Neural progenitor cell (in vitro differentiated cells): ENCODE measurements around the gene AP5S1. TPM values are rescaled to one million over a fixed set of nuclear protein-coding genes. Genes with fewer than 3 reads are reported as not detected.

ENCODE experiments used
- DNase-seq: peaks from one replicate; pipeline ENCODE4 v3.0.0-alpha.2; 2016; ENCODE audit warnings: low spot score
- H2AFZ ChIP-seq: fragments of 200-600 bp; sonication (generic); replicated peaks from 2 replicates; pipeline ENCODE4 v1.6.1; 2016; ENCODE audit warnings: antibody characterized with exemption
- H3F3A ChIP-seq: fragments of 200-600 bp; sonication (generic); 2 replicates; pipeline ENCODE4 v1.6.1; 2016; ENCODE audit warnings: antibody characterized with exemption, low read depth
- H3K27ac ChIP-seq: fragments of 200-600 bp; sonication (generic); 2 replicates; pipeline ENCODE4 v1.5.1; 2016; ENCODE audit warnings: mild to moderate bottlenecking
- H3K27me3 ChIP-seq: fragments of 200-600 bp; sonication (generic); 2 replicates; pipeline ENCODE4 v1.6.1; 2016; ENCODE audit warnings: mild to moderate bottlenecking, moderate library complexity
- H3K36me3 ChIP-seq: fragments of 200-600 bp; sonication (generic); 2 replicates; pipeline ENCODE4 v1.5.1; 2016
- H3K4me1 ChIP-seq: fragments of 200-600 bp; sonication (generic); 2 replicates; pipeline ENCODE4 v1.6.1; 2016; ENCODE audit warnings: mixed run types
- H3K4me2 ChIP-seq: fragments of 200-600 bp; sonication (generic); 2 replicates; pipeline ENCODE4 v1.6.1; 2016
- H3K4me3 ChIP-seq: fragments of 200-600 bp; sonication (generic); 2 replicates; pipeline ENCODE4 v1.5.1; 2016
- H3K79me2 ChIP-seq: fragments of 200-600 bp; sonication (generic); 2 replicates; pipeline ENCODE4 v1.6.1; 2016; ENCODE audit warnings: low read depth
- H3K9ac ChIP-seq: fragments of 200-600 bp; sonication (generic); 2 replicates; pipeline ENCODE4 v1.6.1; 2016
- H3K9me3 ChIP-seq: fragments of 200-600 bp; sonication (generic); 2 replicates; pipeline ENCODE4 v1.5.1; 2016; ENCODE audit warnings: low read depth
- H4K20me1 ChIP-seq: fragments of 200-600 bp; sonication (generic); 2 replicates; pipeline ENCODE4 v1.6.1; 2016; ENCODE audit warnings: low read depth
- H3K27ac Mint-ChIP-seq: 3 replicates; pipeline ENCODE4 v1.8.0; 2021; ENCODE audit warnings: mixed read lengths
- H3K27me3 Mint-ChIP-seq: 2 replicates; pipeline ENCODE4 v1.8.0; 2022; ENCODE audit warnings: low read depth, mild to moderate bottlenecking, inconsistent platforms, moderate library complexity, mixed read lengths; ENCODE audit not compliant: insufficient read depth
- H3K36me3 Mint-ChIP-seq: 3 replicates; pipeline ENCODE4 v1.8.0; 2021; ENCODE audit warnings: mixed read lengths
- H3K4me1 Mint-ChIP-seq: 3 replicates; pipeline ENCODE4 v1.8.0; 2021; ENCODE audit warnings: mixed read lengths
- H3K4me3 Mint-ChIP-seq: 3 replicates; pipeline ENCODE4 v1.8.0; 2021; ENCODE audit warnings: mild to moderate bottlenecking, moderate library complexity, mixed read lengths
- H3K9me3 Mint-ChIP-seq: 3 replicates; pipeline ENCODE4 v1.8.0; 2020; ENCODE audit warnings: mixed read lengths
- EZH2 ChIP-seq: fragments of 200-600 bp; sonication (generic); IDR thresholded peaks from 2 replicates; pipeline ENCODE4 v1.6.1; 2017; ENCODE audit warnings: antibody characterized with exemption, mild to moderate bottlenecking, moderate library complexity
- EZH2phosphoT487 ChIP-seq: fragments of 200-600 bp; sonication (generic); IDR thresholded peaks from 2 replicates; pipeline ENCODE4 v1.6.1; 2017; ENCODE audit warnings: antibody characterized with exemption
- total RNA-seq: library from RNA; depleted of rRNA; stranded (reverse); fragments of >200 nt; gene quantifications from 2 replicates; pipeline ENCODE4 v1.2.3, GENCODE V29; 2015; ENCODE audit warnings: low replicate concordance
- TF ChIP-seq, protein P1 (sequence below): fragments of 200-600 bp; sonication (generic); IDR thresholded peaks from 2 replicates; pipeline ENCODE4 v1.5.1; 2017; ENCODE audit warnings: antibody characterized with exemption, mild to moderate bottlenecking

AP5S1 gene
- total RNA-seq, 1 donor from 2014 or later: 1.2 TPM

DNA sequence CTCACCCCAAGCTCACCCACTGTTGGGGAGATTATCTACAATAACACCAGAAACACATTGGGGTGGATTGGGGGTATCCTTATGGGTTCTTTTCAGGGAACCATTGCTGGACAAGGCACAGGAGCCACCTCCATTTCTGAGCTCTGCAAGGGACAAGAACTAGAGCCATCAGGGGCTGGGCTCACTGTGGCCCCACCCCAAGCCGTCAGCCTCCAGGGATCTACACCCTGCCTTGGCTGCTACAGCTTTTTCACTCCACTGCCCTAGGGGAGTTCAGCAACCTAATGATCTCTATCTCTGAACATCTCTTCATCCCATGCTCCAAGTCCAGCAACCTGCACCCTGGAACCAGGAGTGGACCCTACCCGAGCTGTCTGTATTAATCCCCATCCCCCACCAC, 47.5 kb downstream of the AP5S1 start:
- no peaks in the 10 kb centered on the region for H3K9me3 ChIP-seq
- H3K9ac ChIP-seq: no peak overlapping the region
- Mint-ChIP-seq H3K4me3 (no peak overlapping the region), H3K27me3 (peaks cover 6% of the 10 kb centered on the region), H3K9me3 (no peaks in the 10 kb centered on the region), H3K27ac (no peak overlapping the region), H3K4me1 (peaks cover 3% of the 10 kb centered on the region), H3K36me3 (peaks cover 33% of the 10 kb centered on the region)
- no peaks in the 10 kb centered on the region for H3K27me3 ChIP-seq
- no peaks in the 10 kb centered on the region for H3F3A ChIP-seq
- no peaks in the 10 kb centered on the region for H3K79me2 ChIP-seq
- TF ChIP-seq EZH2phosphoT487 (no peak), EZH2 (no peak)
- TF ChIP-seq, protein P1, sequence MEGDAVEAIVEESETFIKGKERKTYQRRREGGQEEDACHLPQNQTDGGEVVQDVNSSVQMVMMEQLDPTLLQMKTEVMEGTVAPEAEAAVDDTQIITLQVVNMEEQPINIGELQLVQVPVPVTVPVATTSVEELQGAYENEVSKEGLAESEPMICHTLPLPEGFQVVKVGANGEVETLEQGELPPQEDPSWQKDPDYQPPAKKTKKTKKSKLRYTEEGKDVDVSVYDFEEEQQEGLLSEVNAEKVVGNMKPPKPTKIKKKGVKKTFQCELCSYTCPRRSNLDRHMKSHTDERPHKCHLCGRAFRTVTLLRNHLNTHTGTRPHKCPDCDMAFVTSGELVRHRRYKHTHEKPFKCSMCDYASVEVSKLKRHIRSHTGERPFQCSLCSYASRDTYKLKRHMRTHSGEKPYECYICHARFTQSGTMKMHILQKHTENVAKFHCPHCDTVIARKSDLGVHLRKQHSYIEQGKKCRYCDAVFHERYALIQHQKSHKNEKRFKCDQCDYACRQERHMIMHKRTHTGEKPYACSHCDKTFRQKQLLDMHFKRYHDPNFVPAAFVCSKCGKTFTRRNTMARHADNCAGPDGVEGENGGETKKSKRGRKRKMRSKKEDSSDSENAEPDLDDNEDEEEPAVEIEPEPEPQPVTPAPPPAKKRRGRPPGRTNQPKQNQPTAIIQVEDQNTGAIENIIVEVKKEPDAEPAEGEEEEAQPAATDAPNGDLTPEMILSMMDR: no peak
- H3K4me2 ChIP-seq: no peak overlapping the region
- H3K4me3 ChIP-seq: no peak overlapping the region
- no peaks in the 10 kb centered on the region for H4K20me1 ChIP-seq
- DNase-seq: no peak
- H2AFZ ChIP-seq: no peak overlapping the region
- no peaks in the 10 kb centered on the region for H3K4me1 ChIP-seq
- H3K36me3 ChIP-seq: no peaks in the 10 kb centered on the region
- H3K27ac ChIP-seq: no peak overlapping the region

DNA sequence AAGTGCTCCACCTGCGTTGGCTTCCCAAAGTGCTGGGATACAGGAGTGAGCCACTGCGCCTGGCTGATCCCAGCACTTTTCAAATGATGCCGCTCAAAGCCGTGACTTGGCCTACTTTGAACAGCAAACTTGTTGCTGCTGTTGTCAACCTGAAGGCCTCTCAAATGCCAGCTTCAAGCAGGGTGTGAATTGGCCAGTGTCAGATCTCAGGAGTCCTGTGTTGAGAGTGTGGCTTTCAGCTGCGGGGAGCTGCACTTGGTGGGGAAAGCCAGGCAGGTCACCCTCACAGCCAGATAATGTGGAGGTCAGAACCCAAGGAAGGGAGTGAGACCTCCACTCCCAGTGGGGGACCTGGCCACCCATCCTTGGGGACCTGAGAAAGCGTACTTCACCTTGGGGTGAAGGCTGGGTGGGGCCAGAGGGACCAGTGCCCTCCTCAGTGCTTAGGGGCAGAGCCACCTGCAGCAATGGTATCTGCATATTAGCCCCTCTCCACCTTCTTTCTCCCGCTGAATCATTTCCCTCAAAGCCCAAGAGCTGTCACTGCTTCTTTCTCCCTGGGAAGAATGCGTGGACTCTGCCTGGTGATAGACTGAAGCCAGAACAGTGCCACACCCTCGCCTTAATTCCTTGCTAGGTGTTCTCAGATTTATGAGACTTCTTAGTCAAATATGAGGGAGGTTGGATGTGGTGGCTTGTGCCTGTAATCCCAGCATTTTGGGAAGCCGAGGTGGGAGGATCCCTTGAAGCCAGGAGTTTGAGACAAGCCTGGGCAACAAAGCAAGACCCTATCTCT, 49.7 kb downstream of the AP5S1 start:
- no peaks in the 10 kb centered on the region for H3K36me3 ChIP-seq
- no peak overlapping the region for H3K9ac ChIP-seq
- no peaks in the 10 kb centered on the region for H3K4me1 ChIP-seq
- H3K27ac ChIP-seq: no peak overlapping the region
- peaks cover 39% of the 10 kb centered on the region for H3K36me3 Mint-ChIP-seq
- H3K9me3 Mint-ChIP-seq: no peaks in the 10 kb centered on the region
- no peaks in the 10 kb centered on the region for H3K27me3 ChIP-seq
- H3K27ac Mint-ChIP-seq: no peak overlapping the region
- peaks cover 6% of the 10 kb centered on the region for H4K20me1 ChIP-seq
- no peak overlapping the region for H3K4me3 Mint-ChIP-seq
- no peak overlapping the region for H3K4me2 ChIP-seq
- H3K4me1 Mint-ChIP-seq: peaks cover 3% of the 10 kb centered on the region
- peaks cover 8% of the 10 kb centered on the region for H3K27me3 Mint-ChIP-seq
- DNase-seq: no peak
- no peak for TF ChIP-seq EZH2
- TF ChIP-seq, protein P1: no peak
- no peak for TF ChIP-seq EZH2phosphoT487
- H2AFZ ChIP-seq: no peak overlapping the region
- no peaks in the 10 kb centered on the region for H3F3A ChIP-seq
- no peaks in the 10 kb centered on the region for H3K79me2 ChIP-seq
- H3K4me3 ChIP-seq: no peak overlapping the region
- H3K9me3 ChIP-seq: no peaks in the 10 kb centered on the region

DNA sequence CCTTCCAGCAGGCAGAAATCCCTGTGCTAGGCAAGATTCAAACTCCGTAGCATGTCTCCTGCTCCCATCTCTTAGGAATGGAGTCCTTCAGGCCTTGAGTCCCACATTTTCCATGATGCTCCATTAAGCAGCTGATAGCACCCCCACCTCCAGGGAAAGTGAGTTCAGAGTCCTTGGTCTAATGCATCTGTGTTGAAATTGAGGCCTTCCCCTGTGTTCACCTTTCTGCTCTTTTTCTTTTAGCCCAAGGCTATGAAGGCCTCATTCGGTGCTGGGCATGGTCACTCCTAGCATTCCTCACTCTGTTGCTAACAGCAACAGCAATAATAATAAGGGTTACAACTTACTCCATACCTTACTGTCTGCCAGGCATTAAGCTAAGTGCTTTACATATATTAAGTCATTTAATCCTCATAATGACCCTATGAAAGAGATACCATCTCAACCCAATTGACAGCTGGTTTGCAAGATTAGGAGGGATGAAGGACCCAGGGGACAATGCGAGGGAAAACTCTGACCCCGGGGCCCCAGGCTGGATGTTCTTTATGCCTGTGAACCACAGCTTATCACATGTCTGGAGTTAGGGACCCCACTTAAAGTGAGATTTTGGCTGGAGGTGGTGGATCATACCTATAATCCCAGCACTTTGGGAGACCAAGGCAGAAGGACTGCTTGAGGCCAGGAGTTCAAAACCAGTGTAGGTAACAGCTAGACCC, 51.4 kb downstream of the AP5S1 start:
- no peaks in the 10 kb centered on the region for H3K27me3 ChIP-seq
- no peaks in the 10 kb centered on the region for H3K4me1 ChIP-seq
- H3F3A ChIP-seq: no peaks in the 10 kb centered on the region
- H3K36me3 ChIP-seq: no peaks in the 10 kb centered on the region
- no peaks in the 10 kb centered on the region for H3K9me3 ChIP-seq
- Mint-ChIP-seq H3K9me3 (no peaks in the 10 kb centered on the region), H3K36me3 (peaks cover 38% of the 10 kb centered on the region), H3K27me3 (peaks cover 8% of the 10 kb centered on the region), H3K4me3 (no peak overlapping the region), H3K27ac (no peak overlapping the region), H3K4me1 (peaks cover 6% of the 10 kb centered on the region)
- no peak overlapping the region for H2AFZ ChIP-seq
- no peak overlapping the region for H3K4me3 ChIP-seq
- H4K20me1 ChIP-seq: peaks cover 6% of the 10 kb centered on the region
- no peaks in the 10 kb centered on the region for H3K79me2 ChIP-seq
- no peak overlapping the region for H3K4me2 ChIP-seq
- TF ChIP-seq EZH2 (no peak), EZH2phosphoT487 (no peak)
- TF ChIP-seq, protein P1: no peak
- H3K27ac ChIP-seq: no peak overlapping the region
- no peak for DNase-seq
- H3K9ac ChIP-seq: no peak overlapping the region
